ENCODE results near the gene CEP78.

Gene CEP78

GRCh38 chr9:78306222-78307076 lies 70.6 kb downstream of the CEP78 start:
- no peak for DNase-seq
- Mint-ChIP-seq H3K36me3 (ENCODE audit: low read depth) (peaks cover 81% of the 10 kb centered on the region), H3K4me3 (no peak overlapping the region)

GRCh38 chr9:78307360-78307759 lies 71.5 kb downstream of the CEP78 start:
- Mint-ChIP-seq H3K4me3 (no peak overlapping the region), H3K4me1 (no peaks in the 10 kb centered on the region), H3K27ac (peak overlapping the region; percentile 75), H3K9me3 (no peaks in the 10 kb centered on the region), H3K36me3 (ENCODE audit: low read depth) (peaks cover 79% of the 10 kb centered on the region), H3K27me3 (ENCODE audit: low read depth, poor library complexity) (no peaks in the 10 kb centered on the region)
- no peak for DNase-seq
- TF ChIP-seq, protein P1, sequence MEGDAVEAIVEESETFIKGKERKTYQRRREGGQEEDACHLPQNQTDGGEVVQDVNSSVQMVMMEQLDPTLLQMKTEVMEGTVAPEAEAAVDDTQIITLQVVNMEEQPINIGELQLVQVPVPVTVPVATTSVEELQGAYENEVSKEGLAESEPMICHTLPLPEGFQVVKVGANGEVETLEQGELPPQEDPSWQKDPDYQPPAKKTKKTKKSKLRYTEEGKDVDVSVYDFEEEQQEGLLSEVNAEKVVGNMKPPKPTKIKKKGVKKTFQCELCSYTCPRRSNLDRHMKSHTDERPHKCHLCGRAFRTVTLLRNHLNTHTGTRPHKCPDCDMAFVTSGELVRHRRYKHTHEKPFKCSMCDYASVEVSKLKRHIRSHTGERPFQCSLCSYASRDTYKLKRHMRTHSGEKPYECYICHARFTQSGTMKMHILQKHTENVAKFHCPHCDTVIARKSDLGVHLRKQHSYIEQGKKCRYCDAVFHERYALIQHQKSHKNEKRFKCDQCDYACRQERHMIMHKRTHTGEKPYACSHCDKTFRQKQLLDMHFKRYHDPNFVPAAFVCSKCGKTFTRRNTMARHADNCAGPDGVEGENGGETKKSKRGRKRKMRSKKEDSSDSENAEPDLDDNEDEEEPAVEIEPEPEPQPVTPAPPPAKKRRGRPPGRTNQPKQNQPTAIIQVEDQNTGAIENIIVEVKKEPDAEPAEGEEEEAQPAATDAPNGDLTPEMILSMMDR (IDR thresholded peaks at IDR 0.05) = no peak

More at GRCh38 chr9:78306222-78307076, 70.6 kb downstream of the CEP78 start:
- no peaks in the 10 kb centered on the region for H3K9me3 Mint-ChIP-seq
- H3K27me3 Mint-ChIP-seq (ENCODE audit: low read depth, poor library complexity) = no peaks in the 10 kb centered on the region
- no peak overlapping the region for H3K27ac Mint-ChIP-seq
- H3K4me1 Mint-ChIP-seq = no peaks in the 10 kb centered on the region
- TF ChIP-seq, protein P1 (IDR thresholded peaks at IDR 0.05) = no peak

- no peak for DNase-seq
- peak overlapping the region; percentile 10 for H3K27ac Mint-ChIP-seq
- peaks cover 68% of the 10 kb centered on the region for H3K36me3 Mint-ChIP-seq (ENCODE audit: low read depth)
- no peaks in the 10 kb centered on the region for H3K4me1 Mint-ChIP-seq
- no peaks in the 10 kb centered on the region for H3K27me3 Mint-ChIP-seq (ENCODE audit: low read depth, poor library complexity)
- no peaks in the 10 kb centered on the region for H3K9me3 Mint-ChIP-seq
- no peak overlapping the region for H3K4me3 Mint-ChIP-seq
- TF ChIP-seq, protein P1 (IDR thresholded peaks at IDR 0.05) = no peak
These were observed 73.2 kb downstream of the CEP78 start for GRCh38 chr9:78309066-78309465.

DNA sequence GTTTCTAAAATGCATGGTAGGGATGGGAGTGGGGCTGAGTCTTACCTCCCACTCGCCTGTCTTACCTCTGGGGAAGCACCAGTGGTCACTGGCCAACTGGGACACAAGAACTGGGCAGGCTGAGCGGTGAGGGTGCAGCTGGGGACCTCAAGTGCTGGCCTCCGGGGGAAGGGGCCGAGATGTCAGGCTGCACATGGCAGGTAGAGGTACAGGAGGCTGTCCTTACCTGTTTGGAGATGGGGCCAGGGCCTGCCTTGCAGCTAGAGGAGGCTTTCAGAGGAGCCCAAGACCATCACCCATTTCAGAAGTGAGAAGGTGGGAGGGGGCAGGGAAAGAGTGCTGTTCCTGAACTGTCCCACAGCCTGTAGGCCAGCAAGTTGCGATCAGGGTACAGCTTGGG lies 75.2 kb downstream of the CEP78 start:
- Mint-ChIP-seq H3K4me1 (no peaks in the 10 kb centered on the region), H3K27me3 (ENCODE audit: low read depth, poor library complexity) (no peaks in the 10 kb centered on the region), H3K36me3 (ENCODE audit: low read depth) (peaks cover 62% of the 10 kb centered on the region), H3K9me3 (no peaks in the 10 kb centered on the region), H3K27ac (no peak overlapping the region), H3K4me3 (no peak overlapping the region)
- TF ChIP-seq, protein P1 (IDR thresholded peaks at IDR 0.05) = no peak
- no peak for DNase-seq

DNA sequence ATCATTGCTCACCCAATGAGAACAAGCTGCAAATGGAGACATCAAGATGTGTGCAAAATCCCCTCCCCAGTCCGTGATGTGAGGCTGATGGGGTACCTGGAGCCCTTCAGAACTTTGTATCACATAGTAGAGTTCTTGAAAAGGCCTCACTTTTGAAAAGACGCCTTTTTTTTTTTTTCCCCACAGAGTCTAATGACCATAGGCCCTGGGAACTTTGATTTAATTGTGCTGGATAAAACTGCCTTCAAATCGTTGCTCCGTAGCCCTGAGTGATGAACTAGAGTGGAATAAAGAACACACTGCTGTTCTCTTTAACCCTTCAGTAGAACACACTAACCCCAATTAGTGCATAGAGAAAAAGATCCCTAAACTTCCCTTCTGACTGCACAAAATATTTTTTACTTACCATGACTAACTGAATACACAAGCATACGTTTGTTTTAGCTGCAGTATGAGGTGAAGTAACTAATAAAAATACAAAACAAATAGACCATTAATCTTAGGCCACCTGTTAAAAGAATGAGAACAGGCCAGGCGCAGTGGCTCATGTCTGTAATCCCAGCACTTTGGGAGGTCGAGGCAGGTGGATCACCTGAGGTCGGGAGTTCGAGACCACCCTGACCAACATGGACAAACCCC lies 76.1 kb downstream of the CEP78 start:
- H3K27ac Mint-ChIP-seq = peak overlapping the region; percentile 87

More for the DNA sequence above, 76.1 kb downstream of the CEP78 start:
- Mint-ChIP-seq H3K4me3 (no peak overlapping the region), H3K9me3 (no peaks in the 10 kb centered on the region), H3K4me1 (no peaks in the 10 kb centered on the region), H3K27me3 (ENCODE audit: low read depth, poor library complexity) (peaks cover 3% of the 10 kb centered on the region), H3K36me3 (ENCODE audit: low read depth) (peaks cover 63% of the 10 kb centered on the region)
- no peak for DNase-seq
- TF ChIP-seq, protein P1 (IDR thresholded peaks at IDR 0.05) = no peak

Measured in nephron progenitor cell (in vitro differentiated cells).